Fibroblast of pulmonary artery (primary cell): Measurements from ENCODE around the gene CHID1.

ENCODE experiments used
- DNase-seq: peaks from one replicate; pipeline ENCODE4 v3.0.0-alpha.2; 2010; ENCODE audit warnings: low read depth
- H3K4me3 ChIP-seq: replicated peaks from 2 replicates; pipeline ENCODE4 v1.5.1; 2011; ENCODE audit warnings: low read depth, mild to moderate bottlenecking, control low read depth, low read length, moderate library complexity
- CTCF ChIP-seq: IDR thresholded peaks from 2 replicates; pipeline ENCODE4 v1.5.1; 2011; ENCODE audit warnings: mild to moderate bottlenecking, control low read depth, low read length, inconsistent platforms; ENCODE audit errors: missing control alignments

Gene CHID1

GRCh38 chr11:819129-819931 is 91.3 kb downstream of the CHID1 start:
- H3K4me3 ChIP-seq = peak overlapping the region; percentile 70
- no peak for TF ChIP-seq CTCF
- DNase-seq = peak; percentile 85

- no peak for TF ChIP-seq CTCF
- H3K4me3 ChIP-seq = peak within 1 kb of the TSS; percentile 70
- DNase-seq = peak; percentile 57
Measured at GRCh38 chr11:818396-819128, 92.0 kb downstream of the CHID1 start, which contains the start of gene PNPLA2. PNPLA2 (plus strand) TSS chr11:818914; CDS start chr11:819719, 805 bp downstream.
